PC-9 (cell line): ENCODE data around the gene RNH1. TPM values are rescaled to one million over a fixed set of nuclear protein-coding genes. Genes with fewer than 3 reads are reported as not detected.

ENCODE experiments used
- BruUV-seq: library from RNA; stranded (reverse); fragments of 400-500 nt; replicated peaks from 2 replicates; lab custom pipeline; 2021; lab: Mats Ljungman, UMichigan
- CTCF ChIA-PET: fragments of 300-600 bp; sonication (Branson Sonifier 250); formaldehyde crosslinking; loops from one replicate; lab custom pipeline; 2022; ENCODE audit warnings: antibody characterized with exemption; lab: Charles Lee
- POLR2A ChIA-PET: fragments of 300-600 bp; sonication (Branson Sonifier 250); formaldehyde crosslinking; loops from one replicate; lab custom pipeline; 2022; ENCODE audit warnings: antibody characterized with exemption; ENCODE audit not compliant: unreplicated experiment; lab: Charles Lee
- DNase-seq, 2 experiments: peaks; one replicate each; pipeline versions ENCODE4 v3.0.0 to v3.0.0-alpha.2; 2015 to 2022; ENCODE audit warnings: mixed read lengths in 1 of 2
- H2AFZ ChIP-seq: fragments of 200-600 bp; sonication (generic); 2 replicates; pipeline ENCODE4 v1.8.1; 2017; ENCODE audit warnings: antibody characterized with exemption
- H3F3A ChIP-seq: fragments of 200-600 bp; sonication (generic); 2 replicates; pipeline ENCODE4 v1.8.1; 2017; ENCODE audit warnings: antibody characterized with exemption, mild to moderate bottlenecking, low read depth; ENCODE audit not compliant: insufficient read depth
- H3K27ac ChIP-seq: fragments of 200-600 bp; sonication (generic); 2 replicates; pipeline ENCODE4 v1.6.1; 2016; ENCODE audit warnings: mixed run types
- H3K27me3 ChIP-seq: fragments of 200-600 bp; sonication (generic); 2 replicates; pipeline ENCODE4 v1.6.1; 2016; ENCODE audit warnings: low read depth, mixed run types; ENCODE audit not compliant: insufficient read depth
- H3K36me3 ChIP-seq: fragments of 200-600 bp; sonication (generic); 2 replicates; pipeline ENCODE4 v1.6.1; 2016; ENCODE audit warnings: low read depth, mixed run types
- H3K4me1 ChIP-seq: fragments of 200-600 bp; sonication (generic); replicated peaks from 2 replicates; pipeline ENCODE4 v1.6.1; 2016; ENCODE audit warnings: mixed run types; ENCODE audit not compliant: insufficient read depth
- H3K4me2 ChIP-seq: fragments of 200-600 bp; sonication (generic); 2 replicates; pipeline ENCODE4 v1.6.1; 2017; ENCODE audit warnings: mixed run types
- H3K4me3 ChIP-seq: fragments of 200-600 bp; sonication (generic); 2 replicates; pipeline ENCODE4 v1.6.1; 2016; ENCODE audit warnings: mixed run types
- H3K79me2 ChIP-seq: fragments of 200-600 bp; sonication (generic); 2 replicates; pipeline ENCODE4 v1.6.1; 2017; ENCODE audit warnings: low read depth, mixed run types
- H3K9me2 ChIP-seq: fragments of 200-600 bp; sonication (generic); 2 replicates; pipeline ENCODE4 v1.8.1; 2017; ENCODE audit warnings: mild to moderate bottlenecking; ENCODE audit not compliant: insufficient read depth
- H3K9me3 ChIP-seq: fragments of 200-600 bp; sonication (generic); 2 replicates; pipeline ENCODE4 v1.8.1; 2016; ENCODE audit warnings: low read depth; ENCODE audit not compliant: insufficient read depth
- H4K20me1 ChIP-seq: fragments of 200-600 bp; sonication (generic); 2 replicates; pipeline ENCODE4 v1.8.1; 2017; ENCODE audit not compliant: insufficient read depth
- EZH2 ChIP-seq: fragments of 200-600 bp; sonication (generic); IDR thresholded peaks from 2 replicates; pipeline ENCODE4 v1.8.0; 2017; ENCODE audit warnings: antibody characterized with exemption, low read depth
- intact Hi-C: fragments of 100-400 bp; cut with micrococcal nuclease; formaldehyde crosslinking; loops from one replicate; pipeline ENCODE4 v1.10.0; 2022; ENCODE audit not compliant: unreplicated experiment
- total RNA-seq: library from RNA; stranded (reverse); gene quantifications from 2 replicates; pipeline ENCODE4 v1.2.3, GENCODE V29; 2021
- TF ChIP-seq, protein P1 (sequence below): fragments of 200-600 bp; sonication (generic); conservative IDR thresholded peaks from 2 replicates; pipeline ENCODE4 v1.6.1; 2017; ENCODE audit warnings: mixed run types, antibody characterized with exemption, mild to moderate bottlenecking, moderate library complexity

RNH1 gene
- total RNA-seq, 1 experiment from 2014 or later, result 87.8 TPM

DNA sequence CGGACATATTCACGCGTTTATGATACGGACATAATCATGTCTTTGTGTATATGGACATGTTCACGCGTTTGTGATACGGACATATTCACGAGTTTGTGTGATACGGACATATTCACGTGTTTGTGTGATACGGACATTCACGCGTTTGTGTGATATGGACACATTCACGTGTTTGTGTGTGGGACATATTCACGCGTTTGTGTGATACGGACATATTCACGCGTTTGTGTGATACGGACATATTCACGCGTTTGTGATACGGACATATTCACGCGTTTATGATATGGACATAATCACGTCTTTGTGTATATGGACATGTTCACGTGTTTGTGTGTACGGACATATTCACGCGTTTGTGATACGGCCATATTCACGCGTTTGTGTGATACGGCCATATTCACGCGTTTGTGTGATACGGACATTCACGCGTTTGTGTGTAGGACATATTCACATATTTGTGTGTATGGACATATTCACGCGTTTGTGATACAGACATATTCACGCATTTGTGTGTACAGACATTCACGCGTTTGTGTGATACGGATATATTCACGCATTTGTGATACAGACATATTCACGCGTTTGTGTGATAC, 32.0 kb downstream of the RNH1 start:
- Histone ChIP-seq H3K27me3 (no peaks in the 10 kb centered on the region), H3K79me2 (no peaks in the 10 kb centered on the region), H3F3A (no peaks in the 10 kb centered on the region), H4K20me1 (no peaks in the 10 kb centered on the region), H3K4me2 (no peak overlapping the region), H3K4me1 (no peaks in the 10 kb centered on the region), H3K9me2 (no peaks in the 10 kb centered on the region), H3K4me3 (no peak overlapping the region), H3K36me3 (no peaks in the 10 kb centered on the region), H3K27ac (no peak overlapping the region), H2AFZ (no peak overlapping the region), H3K9me3 (no peaks in the 10 kb centered on the region)
- POLR2A ChIA-PET, result no interaction called here
- TF ChIP-seq EZH2, result no peak
- TF ChIP-seq, protein P1, sequence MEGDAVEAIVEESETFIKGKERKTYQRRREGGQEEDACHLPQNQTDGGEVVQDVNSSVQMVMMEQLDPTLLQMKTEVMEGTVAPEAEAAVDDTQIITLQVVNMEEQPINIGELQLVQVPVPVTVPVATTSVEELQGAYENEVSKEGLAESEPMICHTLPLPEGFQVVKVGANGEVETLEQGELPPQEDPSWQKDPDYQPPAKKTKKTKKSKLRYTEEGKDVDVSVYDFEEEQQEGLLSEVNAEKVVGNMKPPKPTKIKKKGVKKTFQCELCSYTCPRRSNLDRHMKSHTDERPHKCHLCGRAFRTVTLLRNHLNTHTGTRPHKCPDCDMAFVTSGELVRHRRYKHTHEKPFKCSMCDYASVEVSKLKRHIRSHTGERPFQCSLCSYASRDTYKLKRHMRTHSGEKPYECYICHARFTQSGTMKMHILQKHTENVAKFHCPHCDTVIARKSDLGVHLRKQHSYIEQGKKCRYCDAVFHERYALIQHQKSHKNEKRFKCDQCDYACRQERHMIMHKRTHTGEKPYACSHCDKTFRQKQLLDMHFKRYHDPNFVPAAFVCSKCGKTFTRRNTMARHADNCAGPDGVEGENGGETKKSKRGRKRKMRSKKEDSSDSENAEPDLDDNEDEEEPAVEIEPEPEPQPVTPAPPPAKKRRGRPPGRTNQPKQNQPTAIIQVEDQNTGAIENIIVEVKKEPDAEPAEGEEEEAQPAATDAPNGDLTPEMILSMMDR, result no peak
- no peak for DNase-seq
- BruUV-seq, result no TSS peak
- intact Hi-C loops, result no loop called here
- CTCF ChIA-PET, result no interaction called here

- H3K4me3 ChIP-seq, result no peak overlapping the region
- no peak for TF ChIP-seq EZH2
- TF ChIP-seq, protein P1, result no peak
- H3K79me2 ChIP-seq, result no peaks in the 10 kb centered on the region
- H3K9me2 ChIP-seq, result no peaks in the 10 kb centered on the region
- H3K4me1 ChIP-seq, result no peaks in the 10 kb centered on the region
- ChIA-PET POLR2A (no interaction called here), CTCF (no interaction called here)
- no peaks in the 10 kb centered on the region for H3K9me3 ChIP-seq
- no peaks in the 10 kb centered on the region for H3K36me3 ChIP-seq
- BruUV-seq, result no TSS peak
- no peaks in the 10 kb centered on the region for H3K27me3 ChIP-seq
- H4K20me1 ChIP-seq, result no peaks in the 10 kb centered on the region
- intact Hi-C loops, result no loop called here
- H2AFZ ChIP-seq, result no peak overlapping the region
- DNase-seq, result no peak
- no peaks in the 10 kb centered on the region for H3F3A ChIP-seq
- H3K4me2 ChIP-seq, result no peak overlapping the region
- H3K27ac ChIP-seq, result no peak overlapping the region
Measured at GRCh38 chr11:473962-474785, 32.9 kb downstream of the RNH1 start.

- ChIA-PET CTCF (no interaction called here), POLR2A (no interaction called here)
- Histone ChIP-seq H3F3A (no peaks in the 10 kb centered on the region), H3K4me1 (no peaks in the 10 kb centered on the region), H3K4me2 (no peak overlapping the region), H3K9me3 (no peaks in the 10 kb centered on the region), H4K20me1 (no peaks in the 10 kb centered on the region), H2AFZ (no peak overlapping the region), H3K36me3 (no peaks in the 10 kb centered on the region), H3K9me2 (no peaks in the 10 kb centered on the region), H3K4me3 (no peak overlapping the region), H3K27me3 (no peaks in the 10 kb centered on the region), H3K27ac (no peak overlapping the region), H3K79me2 (no peaks in the 10 kb centered on the region)
- intact Hi-C loops, result no loop called here
- DNase-seq, result no peak
- no TSS peak for BruUV-seq
- TF ChIP-seq, protein P1, result no peak
- TF ChIP-seq EZH2, result no peak
Measured at GRCh38 chr11:473415-473814, 33.6 kb downstream of the RNH1 start.
